ENCODE results near the gene DAZAP1. TPM values are rescaled to one million over a fixed set of nuclear protein-coding genes. Genes with fewer than 3 reads are reported as not detected.

DAZAP1 gene
- polyA plus RNA-seq, 1 donor (not counting 4 experiments of a cell fraction or from before 2014, with no cell fraction given): 99.2 TPM

- dilution Hi-C loops (cut with MboI; ENCODE audit: extremely low pct_ligation_motif_present, low sequenced_read_pairs): no loop called here
- no peak for DNase-seq (ENCODE audit: low read depth, low spot score)
Observed at GRCh38 chr19:1449467-1450442, 42.4 kb downstream of the DAZAP1 start, which contains the start of gene APC2. APC2 (plus strand) TSS chr19:1450121; CDS start chr19:1453002, 2,881 bp downstream.

GRCh38 chr19:1450735-1451731 lies 43.6 kb downstream of the DAZAP1 start:
- FAIRE-seq (no peak), DNase-seq (ENCODE audit: low read depth, low spot score) (no peak)
- no peak overlapping the region for H2AFZ ChIP-seq (ENCODE audit: control insufficient read depth, low read length)
- TF ChIP-seq CTCF (optimal IDR thresholded peaks at IDR 0.05 in 1 of 3, IDR thresholded peaks at IDR 0.05 in 1 of 3, conservative IDR thresholded peaks at IDR 0.05 in 1 of 3; ENCODE audit: extremely low read depth in 1 of 3, insufficient read depth in 2 of 3, low read length in 3 of 3) (no peak), EZH2 (IDR thresholded peaks at IDR 0.05; ENCODE audit: low read length) (peak; percentile 50)
- no peaks in the 10 kb centered on the region for H3K9me1 ChIP-seq (ENCODE audit: control insufficient read depth, extremely low read depth, insufficient read depth, low read length)
- no peaks in the 10 kb centered on the region for H3K9me3 ChIP-seq (ENCODE audit: control insufficient read depth, low read depth, low read length)
- H3K79me2 ChIP-seq (ENCODE audit: control insufficient read depth, insufficient read depth, low read length): no peaks in the 10 kb centered on the region
- H3K27ac ChIP-seq (ENCODE audit: control insufficient read depth, insufficient read depth, low read length): no peak overlapping the region
- peaks cover 2% of the 10 kb centered on the region for H3K4me1 ChIP-seq (ENCODE audit: control insufficient read depth, extremely low read depth, insufficient read depth, low read length)
- no peaks in the 10 kb centered on the region for H4K20me1 ChIP-seq (ENCODE audit: control insufficient read depth, extremely low read depth, insufficient read depth, low read length)
- H3K9ac ChIP-seq (ENCODE audit: control insufficient read depth, extremely low read depth, insufficient read depth, low read length): no peak overlapping the region
- no peaks in the 10 kb centered on the region for H3K36me3 ChIP-seq (ENCODE audit: control insufficient read depth in 2 of 2, extremely low read depth in 1 of 2, insufficient read depth in 2 of 2, low read length in 2 of 2)
- no peak overlapping the region for H3K4me2 ChIP-seq (ENCODE audit: control insufficient read depth, extremely low read depth, insufficient read depth, low read depth, low read length)
- peaks cover 84% of the 10 kb centered on the region for H3K27me3 ChIP-seq (ENCODE audit: control insufficient read depth, extremely low read depth, insufficient read depth, low read length)
- dilution Hi-C loops (cut with MboI; ENCODE audit: extremely low pct_ligation_motif_present, low sequenced_read_pairs): no loop called here
- H3K4me3 ChIP-seq (ENCODE audit: control insufficient read depth in 2 of 3, extremely low read depth in 1 of 3, insufficient read depth in 2 of 3, low read depth in 1 of 3, low read length in 3 of 3): no peak overlapping the region

More at GRCh38 chr19:1449467-1450442, 42.4 kb downstream of the DAZAP1 start, which contains the start of gene APC2:
- Histone ChIP-seq H3K27ac (ENCODE audit: control insufficient read depth, insufficient read depth, low read length) (no peak within 1 kb of the TSS), H3K9me1 (ENCODE audit: control insufficient read depth, extremely low read depth, insufficient read depth, low read length) (no peaks in the 10 kb centered on the region), H3K9ac (ENCODE audit: control insufficient read depth, extremely low read depth, insufficient read depth, low read length) (no peak within 1 kb of the TSS), H3K4me3 (ENCODE audit: control insufficient read depth in 2 of 3, extremely low read depth in 1 of 3, insufficient read depth in 2 of 3, low read depth in 1 of 3, low read length in 3 of 3) (no peak within 1 kb of the TSS), H3K9me3 (ENCODE audit: control insufficient read depth, low read depth, low read length) (no peaks in the 10 kb centered on the region), H2AFZ (ENCODE audit: control insufficient read depth, low read length) (no peak within 1 kb of the TSS), H3K36me3 (ENCODE audit: control insufficient read depth in 2 of 2, extremely low read depth in 1 of 2, insufficient read depth in 2 of 2, low read length in 2 of 2) (no peaks in the 10 kb centered on the region), H3K79me2 (ENCODE audit: control insufficient read depth, insufficient read depth, low read length) (no peaks in the 10 kb centered on the region), H3K4me2 (ENCODE audit: control insufficient read depth, extremely low read depth, insufficient read depth, low read depth, low read length) (no peak within 1 kb of the TSS), H3K27me3 (ENCODE audit: control insufficient read depth, extremely low read depth, insufficient read depth, low read length) (peaks cover 84% of the 10 kb centered on the region), H4K20me1 (ENCODE audit: control insufficient read depth, extremely low read depth, insufficient read depth, low read length) (no peaks in the 10 kb centered on the region), H3K4me1 (ENCODE audit: control insufficient read depth, extremely low read depth, insufficient read depth, low read length) (no peaks in the 10 kb centered on the region)
- FAIRE-seq: no peak
- no peak for TF ChIP-seq CTCF (optimal IDR thresholded peaks at IDR 0.05 in 1 of 3, IDR thresholded peaks at IDR 0.05 in 1 of 3, conservative IDR thresholded peaks at IDR 0.05 in 1 of 3; ENCODE audit: extremely low read depth in 1 of 3, insufficient read depth in 2 of 3, low read length in 3 of 3)
- peak; percentile 62 for TF ChIP-seq EZH2 (IDR thresholded peaks at IDR 0.05; ENCODE audit: low read length)

Data from keratinocyte (primary cell).